ENCODE results near the gene HOOK1. TPM values are rescaled to one million over a fixed set of nuclear protein-coding genes. Genes with fewer than 3 reads are reported as not detected.

The HOOK1 gene
- total and polyA plus RNA-seq, 2 of the 13 experiments (the other 11 are each of a cell fraction or from before 2014, with no cell fraction given) = 11.3 to 24.2 TPM

DNA sequence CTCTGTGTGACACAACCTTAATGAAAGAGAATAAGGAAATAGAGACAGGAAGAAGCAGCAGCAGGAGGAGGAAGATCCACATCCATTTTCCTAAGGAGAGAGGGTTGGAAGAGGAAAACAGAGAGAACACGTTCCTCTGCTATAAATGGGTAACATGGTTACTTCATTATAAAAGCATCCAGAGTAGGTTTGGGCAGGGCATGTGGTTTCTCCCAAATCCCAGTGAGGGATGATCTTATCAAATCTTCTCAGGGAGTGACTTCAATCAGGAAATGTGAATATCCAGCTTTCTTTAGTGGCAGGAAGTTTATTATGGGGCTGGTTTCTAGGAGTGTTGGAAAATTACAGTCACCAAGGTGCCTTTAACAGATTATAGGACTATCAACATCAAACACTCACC lies 100.8 kb downstream of the HOOK1 start:
- ATAC-seq (no peak), FAIRE-seq (no peak), DNase-seq (ENCODE audit: low spot score) (no peak)
- H2AFZ ChIP-seq (ENCODE audit: low read length) = no peak overlapping the region
- CTCF ChIA-PET (ENCODE audit: low intra/inter-chr PET ratio, low total read pairs) = no interaction called here
- no peak overlapping the region for H3K4me3 ChIP-seq (replicated peaks in 1 of 3; ENCODE audit: insufficient read depth in 1 of 3, low read depth in 2 of 3, low read length in 3 of 3)
- H3K4me1 ChIP-seq (ENCODE audit: insufficient read depth, low read length) = peaks cover 8% of the 10 kb centered on the region; the same call in 1 of the 2 replicates
- no peaks in the 10 kb centered on the region for H3K27me3 ChIP-seq (ENCODE audit: control insufficient read depth in 1 of 2, insufficient read depth in 2 of 2, low read length in 2 of 2)
- 88% methylated on average over 1 of the region's 1 CpG for WGBS (ENCODE audit: low lambda C conversion rate)
- intact Hi-C loops (cut with micrococcal nuclease; ENCODE audit: unreplicated experiment) = no loop called here
- H4K20me1 ChIP-seq (ENCODE audit: insufficient read depth, low read length) = no peaks in the 10 kb centered on the region
- 0 out of 5 replicates have a peak, but pooled peaks cover 0 to 8% of the 10 kb centered on the region in 2 experiments for H3K36me3 ChIP-seq (replicated peaks in 1 of 2; ENCODE audit: control insufficient read depth in 1 of 2, insufficient read depth in 2 of 2, low read length in 2 of 2)
- H3K9me3 ChIP-seq (ENCODE audit: low read length) = no peaks in the 10 kb centered on the region
- in situ Hi-C loops (cut with HindIII; ENCODE audit: extremely low pct_ligation_motif_present, low pct_unique_long_range_greater_than_20kb) = no loop called here
- no peak overlapping the region for H3K4me2 ChIP-seq (ENCODE audit: low read depth, low read length)
- BruUV-seq (replicated peaks) = no TSS peak
- POLR2A ChIA-PET = no interaction called here
- no peak overlapping the region for H3K9ac ChIP-seq (ENCODE audit: insufficient read depth, low read depth, low read length)
- H3K27ac ChIP-seq (ENCODE audit: extremely low read length, insufficient read depth, low read length) = no peak overlapping the region
- H3K79me2 ChIP-seq (ENCODE audit: insufficient read depth, low read length) = no peaks in the 10 kb centered on the region
- TF ChIP-seq CBFB (CRISPR knock-in tag; IDR thresholded peaks at IDR 0.05) (no peak), RAD51 (IDR thresholded peaks at IDR 0.05; ENCODE audit: borderline replicate concordance) (no peak), TCF7 (IDR thresholded peaks at IDR 0.05; ENCODE audit: low read depth) (no peak), NFRKB (IDR thresholded peaks at IDR 0.05) (no peak), ZSCAN30 (CRISPR knock-in tag; IDR thresholded peaks at IDR 0.05) (no peak), PHF21A (CRISPR knock-in tag; IDR thresholded peaks at IDR 0.05) (no peak), MAFF (IDR thresholded peaks at IDR 0.05; ENCODE audit: low read depth, low read length) (no peak), ZNF230 (CRISPR knock-in tag; IDR thresholded peaks at IDR 0.05) (no peak), NFKBIZ (CRISPR knock-in tag; IDR thresholded peaks at IDR 0.05) (no peak)
- TF ChIP-seq, protein P1, sequence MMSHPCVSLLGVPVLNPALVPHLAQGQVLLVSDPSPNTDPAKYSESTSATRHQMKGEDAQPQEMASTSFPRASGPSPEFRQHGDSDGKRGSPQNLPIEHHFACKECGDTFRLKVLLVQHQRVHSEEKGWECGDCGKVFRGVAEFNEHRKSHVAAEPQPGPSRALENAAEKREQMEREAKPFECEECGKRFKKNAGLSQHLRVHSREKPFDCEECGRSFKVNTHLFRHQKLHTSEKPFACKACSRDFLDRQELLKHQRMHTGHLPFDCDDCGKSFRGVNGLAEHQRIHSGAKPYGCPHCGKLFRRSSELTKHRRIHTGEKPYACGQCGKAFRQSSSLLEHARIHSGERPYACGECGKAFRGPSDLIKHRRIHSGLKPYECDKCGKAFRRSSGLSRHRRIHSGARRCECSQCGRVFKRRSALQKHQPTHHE (CRISPR knock-in tag; IDR thresholded peaks at IDR 0.05; ENCODE audit: borderline replicate concordance) = no peak
- TF ChIP-seq, protein P2, sequence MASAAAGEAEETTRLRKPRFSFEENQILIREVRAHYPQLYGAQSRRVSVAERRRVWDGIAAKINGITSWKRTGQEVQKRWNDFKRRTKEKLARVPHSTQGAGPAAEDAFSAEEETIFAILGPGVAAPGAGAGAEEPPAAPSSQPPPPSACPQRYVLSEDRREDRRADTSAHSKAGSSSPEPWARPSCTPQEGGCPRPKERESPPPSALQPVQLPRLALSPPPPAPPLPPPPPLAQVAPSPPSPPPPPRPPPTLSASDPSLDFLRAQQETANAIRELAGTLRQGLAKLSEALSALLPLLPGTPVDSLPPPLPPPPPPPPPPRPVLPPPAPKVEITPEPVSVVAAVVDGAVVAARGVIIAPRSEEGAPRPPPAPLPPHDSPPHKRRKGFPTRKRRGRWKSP (CRISPR knock-in tag; IDR thresholded peaks at IDR 0.05) = no peak
- TF ChIP-seq, protein P3, sequence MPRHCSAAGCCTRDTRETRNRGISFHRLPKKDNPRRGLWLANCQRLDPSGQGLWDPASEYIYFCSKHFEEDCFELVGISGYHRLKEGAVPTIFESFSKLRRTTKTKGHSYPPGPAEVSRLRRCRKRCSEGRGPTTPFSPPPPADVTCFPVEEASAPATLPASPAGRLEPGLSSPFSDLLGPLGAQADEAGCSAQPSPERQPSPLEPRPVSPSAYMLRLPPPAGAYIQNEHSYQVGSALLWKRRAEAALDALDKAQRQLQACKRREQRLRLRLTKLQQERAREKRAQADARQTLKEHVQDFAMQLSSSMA (CRISPR knock-in tag; IDR thresholded peaks at IDR 0.05) = no peak
- TF ChIP-seq, protein P4, sequence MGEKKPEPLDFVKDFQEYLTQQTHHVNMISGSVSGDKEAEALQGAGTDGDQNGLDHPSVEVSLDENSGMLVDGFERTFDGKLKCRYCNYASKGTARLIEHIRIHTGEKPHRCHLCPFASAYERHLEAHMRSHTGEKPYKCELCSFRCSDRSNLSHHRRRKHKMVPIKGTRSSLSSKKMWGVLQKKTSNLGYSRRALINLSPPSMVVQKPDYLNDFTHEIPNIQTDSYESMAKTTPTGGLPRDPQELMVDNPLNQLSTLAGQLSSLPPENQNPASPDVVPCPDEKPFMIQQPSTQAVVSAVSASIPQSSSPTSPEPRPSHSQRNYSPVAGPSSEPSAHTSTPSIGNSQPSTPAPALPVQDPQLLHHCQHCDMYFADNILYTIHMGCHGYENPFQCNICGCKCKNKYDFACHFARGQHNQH (CRISPR knock-in tag; IDR thresholded peaks at IDR 0.05) = no peak
- TF ChIP-seq, protein P5, sequence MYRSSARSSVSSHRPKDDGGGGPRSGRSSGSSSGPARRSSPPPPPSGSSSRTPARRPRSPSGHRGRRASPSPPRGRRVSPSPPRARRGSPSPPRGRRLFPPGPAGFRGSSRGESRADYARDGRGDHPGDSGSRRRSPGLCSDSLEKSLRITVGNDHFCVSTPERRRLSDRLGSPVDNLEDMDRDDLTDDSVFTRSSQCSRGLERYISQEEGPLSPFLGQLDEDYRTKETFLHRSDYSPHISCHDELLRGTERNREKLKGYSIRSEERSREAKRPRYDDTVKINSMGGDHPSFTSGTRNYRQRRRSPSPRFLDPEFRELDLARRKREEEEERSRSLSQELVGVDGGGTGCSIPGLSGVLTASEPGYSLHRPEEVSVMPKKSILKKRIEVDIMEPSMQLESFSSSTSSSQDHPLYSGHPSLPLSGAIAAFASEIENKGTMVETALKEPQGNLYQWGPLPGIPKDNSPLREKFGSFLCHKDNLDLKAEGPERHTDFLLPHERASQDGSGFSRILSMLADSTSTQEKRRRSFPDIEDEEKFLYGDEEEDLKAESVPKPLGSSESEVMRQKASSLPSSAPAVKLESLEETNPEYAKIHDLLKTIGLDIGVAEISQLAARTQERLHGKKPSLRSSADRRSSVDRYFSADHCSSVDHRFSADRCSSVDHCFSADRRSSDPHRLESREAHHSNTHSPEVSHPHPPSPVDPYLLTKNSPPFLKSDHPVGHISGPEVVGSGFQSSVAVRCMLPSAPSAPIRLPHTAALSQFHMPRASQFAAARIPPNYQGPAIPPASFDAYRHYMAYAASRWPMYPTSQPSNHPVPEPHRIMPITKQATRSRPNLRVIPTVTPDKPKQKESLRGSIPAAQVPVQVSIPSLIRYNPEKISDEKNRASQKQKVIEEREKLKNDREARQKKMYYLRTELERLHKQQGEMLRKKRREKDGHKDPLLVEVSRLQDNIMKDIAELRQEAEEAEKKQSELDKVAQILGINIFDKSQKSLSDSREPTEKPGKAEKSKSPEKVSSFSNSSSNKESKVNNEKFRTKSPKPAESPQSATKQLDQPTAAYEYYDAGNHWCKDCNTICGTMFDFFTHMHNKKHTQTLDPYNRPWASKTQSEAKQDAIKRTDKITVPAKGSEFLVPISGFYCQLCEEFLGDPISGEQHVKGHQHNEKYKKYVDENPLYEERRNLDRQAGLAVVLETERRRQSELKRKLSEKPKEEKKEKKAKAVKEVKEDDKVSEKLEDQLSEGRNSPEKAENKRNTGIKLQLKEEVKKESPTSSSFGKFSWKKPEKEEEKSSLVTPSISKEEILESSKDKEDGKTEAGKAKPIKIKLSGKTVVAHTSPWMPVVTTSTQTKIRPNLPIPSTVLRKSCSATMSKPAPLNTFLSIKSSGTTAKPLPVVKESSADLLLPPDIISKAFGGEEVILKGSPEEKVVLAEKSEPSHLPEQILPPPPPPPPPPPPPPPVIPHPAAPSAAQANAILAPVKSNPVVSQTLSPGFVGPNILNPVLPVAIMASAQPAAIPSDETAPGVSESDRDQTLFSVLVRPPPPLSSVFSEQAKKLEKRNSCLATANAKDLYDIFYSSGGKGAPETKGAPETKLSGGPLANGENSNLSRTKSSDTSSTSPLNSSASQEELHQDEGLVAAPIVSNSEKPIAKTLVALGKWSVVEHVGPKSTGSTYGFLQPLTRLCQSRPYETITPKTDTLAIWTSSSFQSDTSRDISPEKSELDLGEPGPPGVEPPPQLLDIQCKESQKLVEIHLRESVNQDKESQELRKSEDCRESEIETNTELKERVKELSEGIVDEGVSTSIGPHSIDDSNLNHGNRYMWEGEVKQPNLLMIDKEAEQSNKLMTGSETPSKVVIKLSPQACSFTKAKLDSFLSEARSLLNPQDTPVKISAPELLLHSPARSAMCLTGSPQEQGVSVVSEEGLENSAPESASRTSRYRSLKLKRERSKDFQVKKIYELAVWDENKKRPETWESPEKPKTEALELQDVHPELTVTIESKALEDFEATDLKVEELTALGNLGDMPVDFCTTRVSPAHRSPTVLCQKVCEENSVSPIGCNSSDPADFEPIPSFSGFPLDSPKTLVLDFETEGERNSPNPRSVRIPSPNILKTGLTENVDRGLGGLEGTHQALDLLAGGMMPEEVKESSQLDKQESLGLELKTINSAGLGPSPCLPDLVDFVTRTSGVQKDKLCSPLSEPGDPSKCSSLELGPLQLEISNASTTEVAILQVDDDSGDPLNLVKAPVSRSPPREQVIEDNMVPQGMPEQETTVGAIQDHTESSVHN (CRISPR knock-in tag; IDR thresholded peaks at IDR 0.05) = no peak

Measured in HepG2 (cell line).